ENCODE measurements around the gene ZNF777. TPM values are rescaled to one million over a fixed set of nuclear protein-coding genes. Genes with fewer than 3 reads are reported as not detected.

The ZNF777 gene
- total RNA-seq, 1 experiment from 2014 or later, result 15.6 TPM

GRCh38 chr7:149433124-149433523, 27.7 kb downstream of the ZNF777 start:
- Histone ChIP-seq H3T11ph (ENCODE audit: low read length) (no peak overlapping the region), H2BK15ac (ENCODE audit: low read depth, low read length) (no peak overlapping the region), H4K8ac (replicated peaks; ENCODE audit: insufficient read length, low read depth, low read length) (no peak overlapping the region), H3K79me1 (ENCODE audit: insufficient read depth, low read depth, low read length, poor library complexity, severe bottlenecking) (no peaks in the 10 kb centered on the region), H3K18ac (ENCODE audit: insufficient read length, low read depth, low read length) (no peak overlapping the region), H3K23me2 (ENCODE audit: insufficient read length, low read depth, low read length, poor library complexity, severe bottlenecking) (no peaks in the 10 kb centered on the region), H4K20me1 (ENCODE audit: control insufficient read depth, insufficient read depth, insufficient read length) (no peaks in the 10 kb centered on the region), H2AFZ (ENCODE audit: low read length) (no peak overlapping the region), H3K79me2 (ENCODE audit: insufficient read depth, low read length) (no peaks in the 10 kb centered on the region), H3K14ac (ENCODE audit: insufficient read depth, low read length) (no peak overlapping the region), H3K4me1 (ENCODE audit: insufficient read depth, low read length) (no peaks in the 10 kb centered on the region), H2BK120ac (ENCODE audit: low read depth, low read length, poor library complexity, severe bottlenecking) (no peak overlapping the region), H2BK12ac (ENCODE audit: insufficient read length, low read depth, low read length) (no peak overlapping the region), H3K4ac (ENCODE audit: low read depth, low read length) (no peak overlapping the region), H3K23ac (ENCODE audit: insufficient read length, low read depth, low read length) (no peak overlapping the region), H3K27ac (ENCODE audit: insufficient read length, low read depth, low read length) (no peak overlapping the region), H2BK5ac (ENCODE audit: insufficient read length, low read length) (no peak overlapping the region), H3K9me3 (ENCODE audit: control insufficient read depth, low read depth, low read length) (no peaks in the 10 kb centered on the region), H3K9ac (ENCODE audit: extremely low read depth, insufficient read length, low read length) (no peak overlapping the region), H3K56ac (ENCODE audit: insufficient read length, low read depth, low read length) (no peak overlapping the region), H2AK5ac (ENCODE audit: insufficient read length, low read length) (no peak overlapping the region), H3K27me3 (ENCODE audit: insufficient read depth, low read length) (no peaks in the 10 kb centered on the region), H3K4me2 (ENCODE audit: insufficient read depth, insufficient read length, low read length) (no peak overlapping the region), H4K91ac (ENCODE audit: insufficient read length, low read depth, low read length) (no peak overlapping the region), H4K5ac (ENCODE audit: insufficient read length, low read depth, low read length) (no peak overlapping the region), H2BK20ac (ENCODE audit: low read depth, low read length, poor library complexity, severe bottlenecking) (no peak overlapping the region)
- TF ChIP-seq, protein P1, sequence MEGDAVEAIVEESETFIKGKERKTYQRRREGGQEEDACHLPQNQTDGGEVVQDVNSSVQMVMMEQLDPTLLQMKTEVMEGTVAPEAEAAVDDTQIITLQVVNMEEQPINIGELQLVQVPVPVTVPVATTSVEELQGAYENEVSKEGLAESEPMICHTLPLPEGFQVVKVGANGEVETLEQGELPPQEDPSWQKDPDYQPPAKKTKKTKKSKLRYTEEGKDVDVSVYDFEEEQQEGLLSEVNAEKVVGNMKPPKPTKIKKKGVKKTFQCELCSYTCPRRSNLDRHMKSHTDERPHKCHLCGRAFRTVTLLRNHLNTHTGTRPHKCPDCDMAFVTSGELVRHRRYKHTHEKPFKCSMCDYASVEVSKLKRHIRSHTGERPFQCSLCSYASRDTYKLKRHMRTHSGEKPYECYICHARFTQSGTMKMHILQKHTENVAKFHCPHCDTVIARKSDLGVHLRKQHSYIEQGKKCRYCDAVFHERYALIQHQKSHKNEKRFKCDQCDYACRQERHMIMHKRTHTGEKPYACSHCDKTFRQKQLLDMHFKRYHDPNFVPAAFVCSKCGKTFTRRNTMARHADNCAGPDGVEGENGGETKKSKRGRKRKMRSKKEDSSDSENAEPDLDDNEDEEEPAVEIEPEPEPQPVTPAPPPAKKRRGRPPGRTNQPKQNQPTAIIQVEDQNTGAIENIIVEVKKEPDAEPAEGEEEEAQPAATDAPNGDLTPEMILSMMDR (conservative IDR thresholded peaks at IDR 0.05), result no peak
- DNase-seq, result no peak
- no peak overlapping the region for H3K4me3 Mint-ChIP-seq
- peaks cover 15 to 47% (median 17%) of the 10 kb centered on the region in 3 experiments; a peak in 6 of 7 replicates for H3K36me3 Mint-ChIP-seq (ENCODE audit: insufficient read depth in 1 of 3, low read depth in 3 of 3)
- H3K27ac Mint-ChIP-seq, result no peak overlapping the region
- no CpG with 5 or more reads among the region's 8 CpGs for WGBS (ENCODE audit: extremely low coverage, insufficient read length, low lambda C conversion rate)
- H3K4me1 Mint-ChIP-seq, result no peaks in the 10 kb centered on the region
- no peaks in the 10 kb centered on the region for H3K9me3 Mint-ChIP-seq
- H3K27me3 Mint-ChIP-seq (ENCODE audit: low read depth), result no peaks in the 10 kb centered on the region

Data from H9 (cell line).